Esophagus muscularis mucosa (tissue), 4 donors: ENCODE data around the gene NOD2. TPM values are rescaled to one million over a fixed set of nuclear protein-coding genes. Genes with fewer than 3 reads are reported as not detected.

ENCODE experiments used
- DNase-seq: peaks from one replicate; pipeline ENCODE4 v3.0.0-alpha.2; 2017; ENCODE audit errors: extremely low spot score
- H3K27ac ChIP-seq, 4 donors: fragments of 200-600 bp; sonication (generic); replicated peaks in 1 of 4; 1 replicate in 3 of 4; 2 replicates in 1 of 4; pipeline ENCODE4 v1.5.1; 2016 to 2019; ENCODE audit warnings: mild to moderate bottlenecking in 1 of 4
- H3K27me3 ChIP-seq, 4 donors: fragments of 200-600 bp; sonication (generic); one replicate each; pipeline versions ENCODE4 v1.5.1 to v1.6.0; 2016 to 2019
- H3K36me3 ChIP-seq, 4 donors: fragments of 200-600 bp; sonication (generic); one replicate each; pipeline ENCODE4 v1.5.1; 2016 to 2019
- H3K4me1 ChIP-seq, 4 donors: fragments of 200-600 bp; sonication (generic); one replicate each; pipeline ENCODE4 v1.5.1; 2016 to 2019
- H3K4me3 ChIP-seq, 4 donors: fragments of 200-600 bp; sonication (generic); 1 replicate in 2 of 4; 2 replicates in 2 of 4; pipeline ENCODE4 v1.5.1; 2016 to 2019; ENCODE audit warnings: mild to moderate bottlenecking in 4 of 4, moderate library complexity in 1 of 4
- H3K9me3 ChIP-seq, 4 donors: fragments of 200-600 bp; sonication (generic); 1 replicate in 3 of 4; 2 replicates in 1 of 4; pipeline ENCODE4 v1.5.1; 2016 to 2019
- EP300 ChIP-seq: sonication (generic); formaldehyde crosslinking; IDR thresholded peaks from one replicate; pipeline ENCODE4 v1.6.1; 2017; ENCODE audit warnings: antibody characterized with exemption
- POLR2A ChIP-seq: fragments of 450-650 bp; IDR thresholded peaks from one replicate; pipeline ENCODE4 v1.6.1; 2017; ENCODE audit warnings: antibody characterized with exemption, moderate library complexity, mild to moderate bottlenecking, low read depth
- POLR2AphosphoS5 ChIP-seq, 2 donors: sonication (generic); formaldehyde crosslinking; IDR thresholded peaks; one replicate each; pipeline ENCODE4 v1.6.1; 2017; ENCODE audit warnings: antibody characterized with exemption in 2 of 2
- WGBS: methylation state at CpG from one replicate; pipeline ENCODE4 v1.1.5; 2018; 5-methylcytosine and 5-hydroxymethylcytosine counted together
- intact Hi-C: fragments of 100-400 bp; cut with DNase I; formaldehyde crosslinking; loops from one replicate; pipeline ENCODE4 v1.15.1; 2023
- total RNA-seq, 4 donors: library from RNA; depleted of rRNA; stranded (reverse); fragments of >200 nt; gene quantifications; one replicate each; pipeline versions ENCODE4 v1.1.0 to v1.2.1, GENCODE V29; 2016
- TF ChIP-seq, protein P1 (sequence below), 3 experiments: fragments of 200-600 bp in 2 of 3; fragments of 450-650 bp in 1 of 3; sonication (generic) in 2 of 3; IDR thresholded peaks; one replicate each; pipeline ENCODE4 v1.5.1; 2017 to 2019; ENCODE audit warnings: antibody characterized with exemption in 3 of 3, mild to moderate bottlenecking in 2 of 3, moderate library complexity in 1 of 3

NOD2 gene
- total RNA-seq, 4 donors from 2014 or later, result 1.2 to 6.0 (median 2.5) TPM

DNA sequence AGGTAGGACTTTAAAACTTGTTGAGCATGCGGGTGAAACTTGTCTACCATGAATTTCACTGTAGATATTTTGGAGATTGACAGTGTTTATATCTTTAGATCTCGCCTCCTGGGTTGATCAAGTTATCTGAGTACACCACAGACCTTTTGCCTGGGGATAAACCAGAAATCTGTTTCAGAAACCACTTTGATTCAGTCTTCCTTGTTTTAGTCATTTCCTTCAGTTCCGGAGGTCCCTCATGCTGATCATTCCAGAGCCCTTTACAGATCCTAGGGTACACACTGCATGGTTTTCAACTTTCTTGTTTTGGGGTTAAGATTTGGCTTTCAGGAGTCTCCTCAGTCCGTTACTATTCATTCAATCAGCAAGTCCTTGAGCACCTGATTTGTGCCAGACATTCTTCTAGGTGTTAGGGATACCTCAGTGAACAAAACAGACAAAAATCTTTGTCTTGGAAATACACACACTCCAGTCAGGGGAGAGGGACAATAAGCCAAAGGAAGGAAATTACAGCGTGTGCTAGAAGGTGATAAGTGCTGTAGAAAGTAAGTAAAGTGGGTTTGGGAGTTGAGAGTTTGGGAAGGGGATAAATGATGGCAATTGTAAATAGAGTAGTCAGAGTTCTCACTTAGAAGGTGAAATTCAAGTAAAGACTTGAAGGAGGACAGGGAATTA, 12.2 kb downstream of the NOD2 start:
- Histone ChIP-seq H3K27ac (no peak overlapping the region), H3K36me3 (peaks cover 0 to 1% (median 0%) of the 10 kb centered on the region in 4 donors), H3K27me3 (no peaks in the 10 kb centered on the region), H3K9me3 (peaks cover 0 to 20% (median 16%) of the 10 kb centered on the region in 4 donors), H3K4me3 (no peak overlapping the region), H3K4me1 (no peaks in the 10 kb centered on the region)
- TF ChIP-seq POLR2A (no peak), POLR2AphosphoS5 (IDR thresholded peaks at IDR 0.05) (no peak), EP300 (no peak)
- TF ChIP-seq, protein P1, sequence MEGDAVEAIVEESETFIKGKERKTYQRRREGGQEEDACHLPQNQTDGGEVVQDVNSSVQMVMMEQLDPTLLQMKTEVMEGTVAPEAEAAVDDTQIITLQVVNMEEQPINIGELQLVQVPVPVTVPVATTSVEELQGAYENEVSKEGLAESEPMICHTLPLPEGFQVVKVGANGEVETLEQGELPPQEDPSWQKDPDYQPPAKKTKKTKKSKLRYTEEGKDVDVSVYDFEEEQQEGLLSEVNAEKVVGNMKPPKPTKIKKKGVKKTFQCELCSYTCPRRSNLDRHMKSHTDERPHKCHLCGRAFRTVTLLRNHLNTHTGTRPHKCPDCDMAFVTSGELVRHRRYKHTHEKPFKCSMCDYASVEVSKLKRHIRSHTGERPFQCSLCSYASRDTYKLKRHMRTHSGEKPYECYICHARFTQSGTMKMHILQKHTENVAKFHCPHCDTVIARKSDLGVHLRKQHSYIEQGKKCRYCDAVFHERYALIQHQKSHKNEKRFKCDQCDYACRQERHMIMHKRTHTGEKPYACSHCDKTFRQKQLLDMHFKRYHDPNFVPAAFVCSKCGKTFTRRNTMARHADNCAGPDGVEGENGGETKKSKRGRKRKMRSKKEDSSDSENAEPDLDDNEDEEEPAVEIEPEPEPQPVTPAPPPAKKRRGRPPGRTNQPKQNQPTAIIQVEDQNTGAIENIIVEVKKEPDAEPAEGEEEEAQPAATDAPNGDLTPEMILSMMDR (IDR thresholded peaks at IDR 0.05), result no peak
- intact Hi-C loops, result no loop called here
- 86% methylated on average over 5 of the region's 5 CpGs for WGBS
- no peak for DNase-seq

DNA sequence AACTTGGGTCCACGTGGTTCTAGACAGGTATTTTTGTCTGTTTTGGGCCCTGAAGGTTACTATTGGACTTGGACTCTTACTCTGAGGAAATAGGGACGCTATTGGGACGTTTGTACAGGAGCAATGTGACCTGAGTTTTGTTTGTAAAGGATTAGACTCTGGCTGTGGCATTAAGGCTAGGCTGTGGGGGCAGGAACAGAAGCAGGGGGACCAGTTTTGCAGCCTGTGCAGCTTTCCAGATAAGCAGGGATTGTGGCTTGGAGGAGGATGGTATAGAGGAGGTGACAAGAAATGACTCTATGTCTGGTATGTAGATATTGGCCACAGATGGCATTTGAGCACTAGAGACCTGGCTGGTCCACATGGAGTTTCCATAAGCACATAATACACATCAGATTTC, 12.8 kb downstream of the NOD2 start:
- peaks cover 0 to 20% (median 16%) of the 10 kb centered on the region in 4 donors for H3K9me3 ChIP-seq
- no peak for DNase-seq
- no peak overlapping the region for H3K4me3 ChIP-seq
- TF ChIP-seq POLR2AphosphoS5 (IDR thresholded peaks at IDR 0.05) (no peak), EP300 (no peak), POLR2A (no peak)
- TF ChIP-seq, protein P1 (IDR thresholded peaks at IDR 0.05), result no peak
- H3K27me3 ChIP-seq, result no peaks in the 10 kb centered on the region
- no peak overlapping the region for H3K27ac ChIP-seq
- intact Hi-C loops, result no loop called here
- peaks cover 0 to 3% (median 2%) of the 10 kb centered on the region in 4 donors for H3K4me1 ChIP-seq
- peaks cover 0 to 6% (median 0%) of the 10 kb centered on the region in 4 donors for H3K36me3 ChIP-seq
- 74% methylated on average over 3 of the region's 3 CpGs for WGBS

DNA sequence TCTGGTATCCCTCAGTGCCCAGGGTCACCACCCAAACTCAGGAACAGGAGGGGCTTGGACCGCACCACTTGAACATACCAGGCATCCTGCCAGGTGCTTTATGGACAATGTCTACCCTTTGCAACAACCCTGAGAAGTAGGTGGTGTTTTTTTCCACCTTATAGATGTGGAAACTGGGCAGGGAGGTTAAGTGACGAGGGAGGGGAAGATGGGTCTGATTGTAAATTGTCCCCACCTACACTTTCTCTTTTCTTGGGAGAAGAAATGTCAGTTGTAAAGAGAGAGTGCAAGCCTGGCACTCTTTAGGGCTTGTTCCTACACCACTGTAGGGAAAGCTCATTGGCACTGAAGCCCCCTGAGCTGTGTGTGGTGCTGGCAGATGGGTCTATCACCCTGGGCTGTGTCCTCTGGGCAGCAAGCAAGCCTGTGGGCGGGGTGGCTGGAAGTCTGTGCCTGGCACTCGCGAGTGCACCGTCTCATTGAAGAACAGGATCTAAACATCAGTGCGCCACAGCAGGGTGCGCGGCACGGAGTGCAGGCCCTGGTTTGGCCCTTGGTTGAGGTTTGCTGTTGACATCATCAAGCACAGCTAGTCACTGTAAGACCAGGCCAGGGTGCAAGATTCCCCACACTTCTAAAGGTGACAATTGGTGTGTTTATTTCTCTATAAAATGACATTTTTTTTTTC, 15.1 kb downstream of the NOD2 start:
- 80% methylated on average over 10 of the region's 10 CpGs for WGBS
- intact Hi-C loops, result no loop called here
- no peak overlapping the region for H3K27ac ChIP-seq

DNA sequence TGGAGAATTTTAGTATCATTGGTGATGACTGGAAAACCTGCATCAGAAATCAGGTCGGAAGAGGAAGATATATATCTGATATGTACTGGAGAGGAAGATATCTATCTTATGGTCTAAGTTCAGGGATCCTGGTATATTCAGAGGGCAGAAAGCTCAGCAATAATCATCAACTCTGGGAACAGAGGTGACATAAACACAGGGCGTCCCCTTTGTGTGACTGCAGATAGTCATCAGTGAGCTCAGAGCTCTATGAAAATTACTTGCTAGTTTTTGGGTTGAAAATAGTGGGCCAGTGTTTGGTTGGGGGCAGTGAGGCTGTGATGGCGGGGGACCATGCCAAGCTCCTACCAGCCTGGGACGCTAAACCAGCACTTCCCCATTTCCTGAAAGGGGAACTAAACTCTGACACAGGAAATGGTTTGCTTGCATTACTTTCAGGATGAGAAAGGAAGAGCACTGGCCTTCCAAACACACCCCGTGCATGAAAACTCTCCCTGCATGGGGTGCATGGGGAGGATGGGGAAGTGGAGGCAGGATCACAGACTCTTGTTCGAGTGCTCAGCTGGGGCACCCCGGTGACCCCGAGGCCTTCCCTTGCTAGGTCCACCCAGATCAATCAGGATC, 15.8 kb downstream of the NOD2 start:
- Histone ChIP-seq H3K4me3 (no peak overlapping the region), H3K4me1 (peaks cover 8 to 13% (median 11%) of the 10 kb centered on the region in 4 donors), H3K27me3 (no peaks in the 10 kb centered on the region), H3K36me3 (peaks cover 0 to 11% (median 0%) of the 10 kb centered on the region in 4 donors), H3K27ac (no peak overlapping the region), H3K9me3 (peaks cover 0 to 12% (median 7%) of the 10 kb centered on the region in 4 donors)
- no peak for DNase-seq
- 58% methylated on average over 8 of the region's 8 CpGs for WGBS
- intact Hi-C loops, result no loop called here
- TF ChIP-seq POLR2A (no peak), POLR2AphosphoS5 (IDR thresholded peaks at IDR 0.05) (no peak), EP300 (no peak)
- TF ChIP-seq, protein P1 (IDR thresholded peaks at IDR 0.05), result no peak

More for the DNA sequence above, 15.1 kb downstream of the NOD2 start:
- H3K9me3 ChIP-seq, result peaks cover 0 to 19% (median 13%) of the 10 kb centered on the region in 4 donors
- peaks cover 0 to 11% (median 0%) of the 10 kb centered on the region in 4 donors for H3K36me3 ChIP-seq
- no peaks in the 10 kb centered on the region for H3K27me3 ChIP-seq
- no peak overlapping the region for H3K4me3 ChIP-seq
- peaks cover 8 to 13% (median 11%) of the 10 kb centered on the region in 4 donors for H3K4me1 ChIP-seq
- no peak for DNase-seq
- TF ChIP-seq POLR2AphosphoS5 (IDR thresholded peaks at IDR 0.05) (no peak), EP300 (no peak), POLR2A (no peak)
- TF ChIP-seq, protein P1 (IDR thresholded peaks at IDR 0.05), result no peak
